Ishikawa (cell line): Measurements from ENCODE around the gene PITPNB.

Experiments
- REST ChIP-seq: IDR thresholded peaks from 2 replicates; pipeline ENCODE4 v1.6.1; 2012; ENCODE audit warnings: low read depth, mild to moderate bottlenecking
- YY1 ChIP-seq: IDR thresholded peaks from 2 replicates; pipeline ENCODE4 v1.6.1; 2012; ENCODE audit warnings: low read depth

GRCh38 chr22:27906241-27906640, 12.8 kb downstream of the PITPNB start:
- TF ChIP-seq REST: no peak
- TF ChIP-seq YY1: no peak
